ENCODE data around the gene PACRGL. TPM values are rescaled to one million over a fixed set of nuclear protein-coding genes. Genes with fewer than 3 reads are reported as not detected.

Gene PACRGL
- total RNA-seq, 2 donors from 2014 or later, result 31.7 to 35.0 TPM

DNA sequence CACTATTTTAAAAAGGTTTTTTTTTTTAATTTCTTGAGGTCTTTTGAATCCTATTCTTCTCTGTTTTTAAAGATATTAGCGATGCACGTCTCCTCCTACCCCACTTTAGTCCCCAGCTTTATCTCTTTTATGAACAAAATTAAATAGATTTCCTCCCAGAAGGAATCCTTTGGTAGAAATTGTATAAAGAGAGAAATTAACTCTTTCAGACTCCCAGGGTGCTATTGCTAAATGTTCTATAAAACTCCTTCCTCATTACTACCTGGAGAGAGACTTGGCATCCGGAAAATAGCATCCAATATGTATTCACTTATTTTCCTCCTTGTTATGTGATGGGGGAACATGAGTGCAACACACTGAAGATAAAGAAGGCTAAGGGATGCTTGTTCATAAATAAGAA lies 16.5 kb upstream of the PACRGL start:
- 83% methylated on average over 3 of the region's 3 CpGs for WGBS
- no peak for TF ChIP-seq POLR2AphosphoS5 (IDR thresholded peaks at IDR 0.05)
- TF ChIP-seq, protein P1, sequence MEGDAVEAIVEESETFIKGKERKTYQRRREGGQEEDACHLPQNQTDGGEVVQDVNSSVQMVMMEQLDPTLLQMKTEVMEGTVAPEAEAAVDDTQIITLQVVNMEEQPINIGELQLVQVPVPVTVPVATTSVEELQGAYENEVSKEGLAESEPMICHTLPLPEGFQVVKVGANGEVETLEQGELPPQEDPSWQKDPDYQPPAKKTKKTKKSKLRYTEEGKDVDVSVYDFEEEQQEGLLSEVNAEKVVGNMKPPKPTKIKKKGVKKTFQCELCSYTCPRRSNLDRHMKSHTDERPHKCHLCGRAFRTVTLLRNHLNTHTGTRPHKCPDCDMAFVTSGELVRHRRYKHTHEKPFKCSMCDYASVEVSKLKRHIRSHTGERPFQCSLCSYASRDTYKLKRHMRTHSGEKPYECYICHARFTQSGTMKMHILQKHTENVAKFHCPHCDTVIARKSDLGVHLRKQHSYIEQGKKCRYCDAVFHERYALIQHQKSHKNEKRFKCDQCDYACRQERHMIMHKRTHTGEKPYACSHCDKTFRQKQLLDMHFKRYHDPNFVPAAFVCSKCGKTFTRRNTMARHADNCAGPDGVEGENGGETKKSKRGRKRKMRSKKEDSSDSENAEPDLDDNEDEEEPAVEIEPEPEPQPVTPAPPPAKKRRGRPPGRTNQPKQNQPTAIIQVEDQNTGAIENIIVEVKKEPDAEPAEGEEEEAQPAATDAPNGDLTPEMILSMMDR (IDR thresholded peaks at IDR 0.05), result no peak
- TF ChIP-seq POLR2A (IDR thresholded peaks at IDR 0.05), result no peak
- Histone ChIP-seq H3K36me3 (no peaks in the 10 kb centered on the region), H3K4me3 (no peak overlapping the region), H3K4me1 (replicated peaks) (no peaks in the 10 kb centered on the region), H3K27me3 (replicated peaks; ENCODE audit: insufficient read depth) (no peaks in the 10 kb centered on the region), H3K27ac (no peak overlapping the region), H3K9me3 (no peaks in the 10 kb centered on the region)
- no peak for DNase-seq (ENCODE audit: low spot score)
- intact Hi-C loops (cut with DNase I), result loop anchor here (10.0 kb wide), 1 partner anchor 139 kb away; no protein-coding TSS in a partner anchor

GRCh38 chr4:20684852-20685763 lies 15.2 kb upstream of the PACRGL start:
- H3K27me3 ChIP-seq (replicated peaks; ENCODE audit: insufficient read depth), result peaks cover 2% of the 10 kb centered on the region
- intact Hi-C loops (cut with DNase I), result loop anchor here (1.0 to 10.0 kb wide), 2 partner anchors 140 to 269 kb away; no protein-coding TSS in a partner anchor
- no peaks in the 10 kb centered on the region for H3K9me3 ChIP-seq
- H3K36me3 ChIP-seq, result no peaks in the 10 kb centered on the region
- 22% methylated on average over 6 of the region's 6 CpGs for WGBS
- H3K4me1 ChIP-seq (replicated peaks), result no peaks in the 10 kb centered on the region
- DNase-seq (ENCODE audit: low spot score), result no peak
- TF ChIP-seq POLR2AphosphoS5 (IDR thresholded peaks at IDR 0.05), result no peak
- TF ChIP-seq, protein P1 (IDR thresholded peaks at IDR 0.05), result peak; percentile 49 to 76 (median 67)
- no peak overlapping the region for H3K4me3 ChIP-seq
- H3K27ac ChIP-seq, result no peak overlapping the region

DNA sequence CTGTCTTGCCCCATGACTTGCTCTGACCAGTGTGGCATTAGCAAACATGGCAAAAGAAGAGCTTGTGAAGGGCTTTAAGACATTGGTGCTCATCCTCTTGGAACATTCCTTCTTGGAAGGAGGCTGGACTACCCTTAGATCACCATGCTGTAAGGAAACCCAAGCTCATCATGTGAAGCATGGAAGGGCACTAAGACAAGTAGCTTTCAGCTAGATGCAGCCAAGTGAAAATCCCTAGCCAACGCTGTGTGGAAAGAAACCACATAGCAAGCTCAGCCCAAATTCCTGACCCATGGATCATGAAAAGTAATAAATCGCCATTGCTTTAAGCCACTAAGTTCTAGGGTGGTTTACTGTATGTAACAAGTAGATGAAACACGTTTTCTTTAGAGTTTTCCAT lies 12.4 kb upstream of the PACRGL start:
- H3K4me3 ChIP-seq, result no peak overlapping the region
- H3K27ac ChIP-seq, result no peak overlapping the region
- DNase-seq (ENCODE audit: low spot score), result no peak
- no peaks in the 10 kb centered on the region for H3K4me1 ChIP-seq (replicated peaks)
- intact Hi-C loops (cut with DNase I), result loop anchor here (10.0 kb wide), 1 partner anchor 143 kb away; no protein-coding TSS in a partner anchor
- peaks cover 2% of the 10 kb centered on the region for H3K27me3 ChIP-seq (replicated peaks; ENCODE audit: insufficient read depth)
- 65% methylated on average over 3 of the region's 3 CpGs for WGBS
- TF ChIP-seq, protein P1 (IDR thresholded peaks at IDR 0.05), result no peak
- TF ChIP-seq POLR2AphosphoS5 (IDR thresholded peaks at IDR 0.05) (no peak), POLR2A (IDR thresholded peaks at IDR 0.05) (no peak)
- no peaks in the 10 kb centered on the region for H3K9me3 ChIP-seq
- H3K36me3 ChIP-seq, result no peaks in the 10 kb centered on the region

GRCh38 chr4:20696815-20697214 lies 3.4 kb upstream of the PACRGL start:
- intact Hi-C loops (cut with DNase I), result no loop called here
- DNase-seq (ENCODE audit: low spot score), result no peak
- 84% methylated on average over 1 of the region's 1 CpG for WGBS
- H3K4me3 ChIP-seq, result no peak overlapping the region
- H3K27me3 ChIP-seq (replicated peaks; ENCODE audit: insufficient read depth), result no peaks in the 10 kb centered on the region
- H3K4me1 ChIP-seq (replicated peaks), result peaks cover 3% of the 10 kb centered on the region
- no peaks in the 10 kb centered on the region for H3K9me3 ChIP-seq
- TF ChIP-seq, protein P1 (IDR thresholded peaks at IDR 0.05), result no peak
- no peak for TF ChIP-seq POLR2A (IDR thresholded peaks at IDR 0.05)
- H3K27ac ChIP-seq, result no peak overlapping the region
- H3K36me3 ChIP-seq, result no peaks in the 10 kb centered on the region

- Histone ChIP-seq H3K4me3 (no peak overlapping the region), H3K4me1 (replicated peaks) (peaks cover 3% of the 10 kb centered on the region), H3K9me3 (no peaks in the 10 kb centered on the region), H3K27me3 (replicated peaks; ENCODE audit: insufficient read depth) (no peaks in the 10 kb centered on the region), H3K27ac (no peak overlapping the region), H3K36me3 (no peaks in the 10 kb centered on the region)
- 94% methylated on average over 4 of the region's 4 CpGs for WGBS
- intact Hi-C loops (cut with DNase I), result no loop called here
- DNase-seq (ENCODE audit: low spot score), result no peak
- no peak for TF ChIP-seq POLR2AphosphoS5 (IDR thresholded peaks at IDR 0.05)
- TF ChIP-seq POLR2A (IDR thresholded peaks at IDR 0.05), result no peak
- TF ChIP-seq, protein P1 (IDR thresholded peaks at IDR 0.05), result no peak
These were observed 1.9 kb upstream of the PACRGL start for GRCh38 chr4:20698382-20698781.
